Limb (tissue), 2 donors: ENCODE measurements around the gene AKAP8L.
"Not testable (repeated sequence)": the region's sequence is repeated elsewhere in the genome, so short reads cannot be mapped to it uniquely, and the experiment has no call there.

Experiments
- DNase-seq, 2 donors: peaks; one replicate each; pipeline ENCODE4 v3.0.0-alpha.2; 2016; ENCODE audit errors: extremely low spot score in 2 of 2

AKAP8L gene

GRCh38 chr19:15390814-15391213 is 28.0 kb downstream of the AKAP8L start:
- no peak for DNase-seq

GRCh38 chr19:15381864-15382263 is 36.9 kb downstream of the AKAP8L start:
- DNase-seq = no peak

- DNase-seq = no peak
These were observed 37.4 kb downstream of the AKAP8L start for GRCh38 chr19:15381429-15381828.

GRCh38 chr19:15379999-15380647 is 38.7 kb downstream of the AKAP8L start:
- peak in 1 of 2 donors; percentile 15 for DNase-seq

- DNase-seq = peak; percentile 98 to 99
These were observed 39.4 kb downstream of the AKAP8L start, which contains the start of gene AKAP8 for GRCh38 chr19:15379083-15379998. TSS of gene AKAP8 (minus strand) at chr19:15379787. CDS start at chr19:15379731, 56 bp downstream.

GRCh38 chr19:15378534-15379082 is 40.2 kb downstream of the AKAP8L start:
- DNase-seq = peak; percentile 18 to 61

- DNase-seq = no peak
These were observed 43.9 kb downstream of the AKAP8L start for GRCh38 chr19:15374796-15375440.

- DNase-seq = no peak
These were observed 44.6 kb downstream of the AKAP8L start for GRCh38 chr19:15374105-15374651.

GRCh38 chr19:15373644-15374043 is 45.1 kb downstream of the AKAP8L start:
- DNase-seq = no peak

- DNase-seq = no peak
These were observed 45.9 kb downstream of the AKAP8L start for GRCh38 chr19:15372891-15373301.

- DNase-seq = no peak
These were observed 46.3 kb downstream of the AKAP8L start for GRCh38 chr19:15372470-15372869.

- no peak for DNase-seq
These were observed 46.9 kb downstream of the AKAP8L start for GRCh38 chr19:15371786-15372380.

- no peak for DNase-seq
These were observed 47.7 kb downstream of the AKAP8L start for GRCh38 chr19:15371119-15371518.

GRCh38 chr19:15369594-15369891 is 49.2 kb downstream of the AKAP8L start:
- no peak for DNase-seq

- DNase-seq = no peak
These were observed 49.8 kb downstream of the AKAP8L start for GRCh38 chr19:15368798-15369593.

GRCh38 chr19:15368051-15368632 is 50.6 kb downstream of the AKAP8L start:
- no peak for DNase-seq

GRCh38 chr19:15367439-15367838 is 51.3 kb downstream of the AKAP8L start:
- DNase-seq = no peak

GRCh38 chr19:15365264-15365663 is 53.5 kb downstream of the AKAP8L start:
- no peak for DNase-seq

- DNase-seq = not testable (repeated sequence)
These were observed 55.0 kb downstream of the AKAP8L start for GRCh38 chr19:15363791-15364190.

GRCh38 chr19:15363048-15363447 is 55.7 kb downstream of the AKAP8L start:
- not testable (repeated sequence) for DNase-seq
